IMR-90 (cell line): ENCODE results near the gene SPARCL1. TPM values are rescaled to one million over a fixed set of nuclear protein-coding genes. Genes with fewer than 3 reads are reported as not detected.

ENCODE experiments used
- ATAC-seq: fragments of 200-7000 bp; cut with Tn5 transposase; 2 replicates; pipeline ENCODE4 v1.9.1; 2020; ENCODE audit warnings: low read depth, mild to moderate bottlenecking, moderate library complexity
- BruUV-seq: library from RNA; stranded (reverse); fragments of 400-500 nt; replicated peaks from 2 replicates; lab custom pipeline; 2021; lab: Mats Ljungman, UMichigan
- CTCF ChIA-PET: fragments of 300-600 bp; formaldehyde crosslinking; extraction: SDS; loops from one replicate; lab custom pipeline; 2021; ENCODE audit warnings: antibody characterized with exemption; lab: Yijun Ruan, JAX
- POLR2A ChIA-PET: fragments of 300-600 bp; sonication (Branson Sonifier 250); formaldehyde crosslinking; loops from one replicate; lab custom pipeline; 2022; ENCODE audit warnings: antibody characterized with exemption; ENCODE audit not compliant: unreplicated experiment; lab: Charles Lee
- DNase-seq: peaks from one replicate; pipeline ENCODE4 v3.0.0; 2013
- H2AFZ ChIP-seq: replicated peaks from 2 replicates; pipeline ENCODE3; 2013; ENCODE audit warnings: low read length, mild to moderate bottlenecking; ENCODE audit not compliant: poor library complexity
- H2AK5ac ChIP-seq: 2 replicates; pipeline ENCODE4 v1.6.1; 2013; ENCODE audit warnings: low read depth, low read length, inconsistent platforms
- H2AK9ac ChIP-seq: replicated peaks from 2 replicates; pipeline ENCODE3; 2013; ENCODE audit warnings: mild to moderate bottlenecking, low read depth, low read length, moderate library complexity; ENCODE audit not compliant: poor library complexity
- H2BK120ac ChIP-seq: 2 replicates; pipeline ENCODE4 v1.6.1; 2013; ENCODE audit warnings: low read depth, low read length, inconsistent platforms
- H2BK15ac ChIP-seq: 3 replicates; pipeline ENCODE4 v1.6.1; 2013; ENCODE audit warnings: low read depth, low read length, inconsistent platforms
- H2BK20ac ChIP-seq: 2 replicates; pipeline ENCODE4 v1.6.1; 2013; ENCODE audit warnings: low read depth, mild to moderate bottlenecking, inconsistent platforms, low read length, moderate library complexity
- H2BK5ac ChIP-seq: 2 replicates; pipeline ENCODE4 v1.6.1; 2013; ENCODE audit warnings: mild to moderate bottlenecking, low read depth, low read length, inconsistent platforms; ENCODE audit not compliant: poor library complexity, severe bottlenecking
- H3K14ac ChIP-seq: replicated peaks from 2 replicates; pipeline ENCODE4 v1.6.1; 2013; ENCODE audit warnings: low read depth, low read length, inconsistent platforms
- H3K18ac ChIP-seq: 2 replicates; pipeline ENCODE4 v1.6.1; 2013; ENCODE audit warnings: low read depth, low read length, control low read depth
- H3K23ac ChIP-seq: 2 replicates; pipeline ENCODE4 v1.6.1; 2013; ENCODE audit warnings: low read depth, low read length, inconsistent platforms
- H3K27ac ChIP-seq: 2 replicates; pipeline ENCODE4 v1.5.1; 2013; ENCODE audit warnings: mild to moderate bottlenecking, control low read depth, low read length; ENCODE audit not compliant: insufficient read depth
- H3K27me3 ChIP-seq: 2 replicates; pipeline ENCODE4 v1.6.1; 2013; ENCODE audit warnings: low read length; ENCODE audit not compliant: control insufficient read depth, insufficient read depth
- H3K36me3 ChIP-seq: 2 replicates; pipeline ENCODE4 v1.6.1; 2013; ENCODE audit warnings: low read length, mixed read lengths; ENCODE audit not compliant: control insufficient read depth, insufficient read depth
- H3K4ac ChIP-seq: 2 replicates; pipeline ENCODE4 v1.6.1; 2013; ENCODE audit warnings: low read depth, low read length, inconsistent platforms
- H3K4me1 ChIP-seq: 2 replicates; pipeline ENCODE4 v1.6.1; 2013; ENCODE audit warnings: low read length, mixed read lengths; ENCODE audit not compliant: control insufficient read depth, insufficient read depth
- H3K4me2 ChIP-seq: 2 replicates; pipeline ENCODE4 v1.6.1; 2013; ENCODE audit warnings: low read depth, mild to moderate bottlenecking, control low read depth, low read length, moderate library complexity
- H3K4me3 ChIP-seq: 2 replicates; pipeline ENCODE4 v1.5.1; 2013; ENCODE audit warnings: low read depth, mild to moderate bottlenecking, control low read depth, low read length, moderate library complexity; ENCODE audit not compliant: insufficient read depth
- H3K56ac ChIP-seq: 2 replicates; pipeline ENCODE4 v1.6.1; 2013; ENCODE audit warnings: low read length, inconsistent platforms; ENCODE audit not compliant: insufficient read depth; ENCODE audit errors: extremely low read depth
- H3K79me1 ChIP-seq, 2 experiments: 2 replicates each; pipeline ENCODE4 v1.6.1; 2013; ENCODE audit warnings: low read length in 2 of 2, inconsistent platforms in 1 of 2, low read depth in 1 of 2
- H3K9ac ChIP-seq: 2 replicates; pipeline ENCODE4 v1.6.1; 2013; ENCODE audit warnings: low read depth, low read length, control low read depth
- H3K9me1 ChIP-seq: 2 replicates; pipeline ENCODE4 v1.6.1; 2013; ENCODE audit warnings: low read length, inconsistent platforms; ENCODE audit not compliant: insufficient read depth
- H3K9me3 ChIP-seq: 2 replicates; pipeline ENCODE4 v1.6.1; 2013; ENCODE audit warnings: low read length; ENCODE audit not compliant: control insufficient read depth, insufficient read depth
- H4K20me1 ChIP-seq: 2 replicates; pipeline ENCODE4 v1.6.1; 2013; ENCODE audit warnings: low read length, inconsistent platforms; ENCODE audit not compliant: insufficient read depth
- H4K5ac ChIP-seq: 2 replicates; pipeline ENCODE4 v1.6.1; 2013; ENCODE audit warnings: mild to moderate bottlenecking, low read depth, low read length, control low read depth
- H4K8ac ChIP-seq, 2 experiments: 2 replicates each; pipeline ENCODE4 v1.6.1; 2013; ENCODE audit warnings: low read depth in 2 of 2, low read length in 2 of 2, control low read depth in 1 of 2, inconsistent platforms in 1 of 2
- H4K91ac ChIP-seq: 2 replicates; pipeline ENCODE4 v1.6.1; 2013; ENCODE audit warnings: low read depth, low read length, inconsistent platforms; ENCODE audit not compliant: insufficient read depth
- CEBPB ChIP-seq: IDR thresholded peaks from 2 replicates; pipeline ENCODE4 v1.6.1; 2012; ENCODE audit warnings: low read depth, low read length, improper control_type of control experiment
- CHD1 ChIP-seq: IDR thresholded peaks from 2 replicates; pipeline ENCODE4 v1.6.1; 2012; ENCODE audit warnings: low read depth, low read length, improper control_type of control experiment
- CTCF ChIP-seq: conservative IDR thresholded peaks from 2 replicates; pipeline ENCODE4 v1.5.1; 2012; ENCODE audit warnings: mild to moderate bottlenecking, low read depth, low read length, improper control_type of control experiment
- FOS ChIP-seq: fragments of 150-350 bp; IDR thresholded peaks from 2 replicates; pipeline ENCODE4 v1.6.1; 2016; ENCODE audit warnings: low read depth, low read length
- MAFK ChIP-seq: IDR thresholded peaks from 2 replicates; pipeline ENCODE4 v1.6.1; 2012; ENCODE audit warnings: low read depth, low read length, improper control_type of control experiment
- MAZ ChIP-seq: IDR thresholded peaks from 2 replicates; pipeline ENCODE4 v1.6.1; 2012; ENCODE audit warnings: low read depth, mild to moderate bottlenecking, low read length, improper control_type of control experiment, moderate library complexity, borderline replicate concordance
- MXI1 ChIP-seq: IDR thresholded peaks from 2 replicates; pipeline ENCODE4 v1.6.1; 2012; ENCODE audit warnings: low read depth, mild to moderate bottlenecking, low read length, moderate library complexity, borderline replicate concordance
- NFE2L2 ChIP-seq: fragments of 150-350 bp; IDR thresholded peaks from 2 replicates; pipeline ENCODE4 v1.6.1; 2016; ENCODE audit warnings: low read depth, mild to moderate bottlenecking, low read length
- POLR2A ChIP-seq: IDR thresholded peaks from 2 replicates; pipeline ENCODE4 v1.6.1; 2012; ENCODE audit warnings: mild to moderate bottlenecking, low read depth, low read length
- RAD21 ChIP-seq: IDR thresholded peaks from 2 replicates; pipeline ENCODE4 v1.6.1; 2012; ENCODE audit warnings: low read length, improper control_type of control experiment
- RCOR1 ChIP-seq: IDR thresholded peaks from 2 replicates; pipeline ENCODE4 v1.6.1; 2012; ENCODE audit warnings: mild to moderate bottlenecking, low read length, improper control_type of control experiment; ENCODE audit not compliant: insufficient replicate concordance
- RFX5 ChIP-seq: IDR thresholded peaks from 2 replicates; pipeline ENCODE4 v1.8.0; 2012; ENCODE audit warnings: low read depth, mild to moderate bottlenecking, low read length, moderate library complexity
- SMC3 ChIP-seq: fragments of 150-350 bp; IDR thresholded peaks from 2 replicates; pipeline ENCODE4 v1.6.1; 2016; ENCODE audit warnings: low read depth, mild to moderate bottlenecking, antibody characterized with exemption, low read length, moderate library complexity
- WGBS, 2 experiments: methylation state at CpG; one replicate each; pipeline versions ENCODE4 v1.1.5 to v1.1.7; 2013; ENCODE audit warnings: missing lambda C conversion rate in 2 of 2; ENCODE audit not compliant: insufficient read length in 1 of 2; ENCODE audit errors: extremely low coverage in 2 of 2; 5-methylcytosine and 5-hydroxymethylcytosine counted together
- dilution Hi-C: fragments of 300-500 bp; cut with HindIII; formaldehyde crosslinking; loops from one replicate; pipeline ENCODE4 v1.14.3; 2018; ENCODE audit warnings: low sequenced_read_pairs; ENCODE audit not compliant: unreplicated experiment
- in situ Hi-C: fragments of 300-500 bp; cut with MboI; formaldehyde crosslinking; loops from 3 replicates; pipeline ENCODE4 v1.14.3; 2019; ENCODE audit warnings: low sequenced_read_pairs, inconsistent platforms, mixed read lengths
- intact Hi-C: fragments of 100-400 bp; cut with micrococcal nuclease; formaldehyde crosslinking; loops from 2 replicates; pipeline ENCODE4 v1.10.0; 2022
- polyA plus RNA-seq, 3 experiments: library from polyadenylated mRNA; depleted of rRNA; stranded (reverse); fragments of >200 nt; gene quantifications; 2 replicates each; pipeline ENCODE4 v1.2.3, GENCODE V29; 2012; ENCODE audit warnings: low replicate concordance in 1 of 3
- total RNA-seq: library from RNA; depleted of rRNA; stranded (reverse); fragments of >200 nt; gene quantifications from 2 replicates; pipeline ENCODE4 v1.2.3, GENCODE V29; 2012
- TF ChIP-seq, protein P1 (sequence below): fragments of 150-350 bp; IDR thresholded peaks from 2 replicates; pipeline ENCODE4 v1.6.1; 2016; ENCODE audit warnings: low read depth, mild to moderate bottlenecking, low read length, moderate library complexity, borderline replicate concordance
- TF ChIP-seq, protein P2 (sequence below): fragments of 150-350 bp; IDR thresholded peaks from 2 replicates; pipeline ENCODE4 v1.6.1; 2017; ENCODE audit warnings: mild to moderate bottlenecking, antibody characterized with exemption, low read length, low read depth

The SPARCL1 gene
- total and polyA plus RNA-seq, 2 of the 4 experiments (the other 2 are of a cell fraction), result not detected

DNA sequence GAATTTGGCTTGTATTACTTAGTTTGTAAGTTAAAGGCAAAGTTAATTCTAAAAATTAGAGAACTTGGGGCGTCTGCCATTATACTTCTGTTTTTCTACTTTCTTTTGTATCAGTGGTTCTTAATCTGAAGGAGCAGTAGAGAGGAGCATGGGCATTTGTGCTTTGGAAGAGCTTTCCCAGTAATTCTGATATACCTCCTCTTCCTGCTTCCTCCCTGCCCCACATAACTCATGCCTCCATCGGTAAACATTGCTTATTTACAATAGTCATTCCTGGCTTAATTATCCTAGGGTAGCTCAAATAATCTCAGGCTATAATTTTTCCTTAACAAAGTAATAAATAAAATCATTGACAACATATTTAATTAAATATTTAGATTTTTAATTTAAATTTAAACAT, 37.1 kb upstream of the SPARCL1 start:
- no peaks in the 10 kb centered on the region for H3K36me3 ChIP-seq
- no peak overlapping the region for H2BK5ac ChIP-seq
- no peaks in the 10 kb centered on the region for H3K4me1 ChIP-seq
- dilution Hi-C loops (no loop called here), intact Hi-C loops (no loop called here), in situ Hi-C loops (no loop called here)
- DNase-seq (no peak), ATAC-seq (no peak)
- H3K9me3 ChIP-seq, result no peaks in the 10 kb centered on the region
- H3K18ac ChIP-seq, result no peak overlapping the region
- no TSS peak for BruUV-seq
- H2AK5ac ChIP-seq, result no peak overlapping the region
- no peaks in the 10 kb centered on the region for H3K9me1 ChIP-seq
- H4K20me1 ChIP-seq, result no peaks in the 10 kb centered on the region
- ChIA-PET POLR2A (no interaction called here), CTCF (no interaction called here)
- H3K14ac ChIP-seq, result no peak overlapping the region
- no peak overlapping the region for H3K23ac ChIP-seq
- no peak overlapping the region for H2BK20ac ChIP-seq
- H4K91ac ChIP-seq, result no peak overlapping the region
- H3K79me1 ChIP-seq, result no peaks in the 10 kb centered on the region
- TF ChIP-seq MAZ (no peak), SMC3 (no peak), FOS (no peak), MXI1 (no peak), RFX5 (no peak), CEBPB (no peak), MAFK (no peak), CTCF (no peak), RAD21 (no peak), CHD1 (no peak), POLR2A (no peak), RCOR1 (no peak), NFE2L2 (no peak)
- TF ChIP-seq, protein P1, sequence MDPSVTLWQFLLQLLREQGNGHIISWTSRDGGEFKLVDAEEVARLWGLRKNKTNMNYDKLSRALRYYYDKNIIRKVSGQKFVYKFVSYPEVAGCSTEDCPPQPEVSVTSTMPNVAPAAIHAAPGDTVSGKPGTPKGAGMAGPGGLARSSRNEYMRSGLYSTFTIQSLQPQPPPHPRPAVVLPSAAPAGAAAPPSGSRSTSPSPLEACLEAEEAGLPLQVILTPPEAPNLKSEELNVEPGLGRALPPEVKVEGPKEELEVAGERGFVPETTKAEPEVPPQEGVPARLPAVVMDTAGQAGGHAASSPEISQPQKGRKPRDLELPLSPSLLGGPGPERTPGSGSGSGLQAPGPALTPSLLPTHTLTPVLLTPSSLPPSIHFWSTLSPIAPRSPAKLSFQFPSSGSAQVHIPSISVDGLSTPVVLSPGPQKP, result no peak
- TF ChIP-seq, protein P2, sequence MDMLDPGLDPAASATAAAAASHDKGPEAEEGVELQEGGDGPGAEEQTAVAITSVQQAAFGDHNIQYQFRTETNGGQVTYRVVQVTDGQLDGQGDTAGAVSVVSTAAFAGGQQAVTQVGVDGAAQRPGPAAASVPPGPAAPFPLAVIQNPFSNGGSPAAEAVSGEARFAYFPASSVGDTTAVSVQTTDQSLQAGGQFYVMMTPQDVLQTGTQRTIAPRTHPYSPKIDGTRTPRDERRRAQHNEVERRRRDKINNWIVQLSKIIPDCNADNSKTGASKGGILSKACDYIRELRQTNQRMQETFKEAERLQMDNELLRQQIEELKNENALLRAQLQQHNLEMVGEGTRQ, result no peak
- H3K4me2 ChIP-seq, result no peak overlapping the region
- no peak overlapping the region for H4K8ac ChIP-seq
- H3K56ac ChIP-seq, result no peak overlapping the region
- no peak overlapping the region for H2AFZ ChIP-seq
- no peak overlapping the region for H2AK9ac ChIP-seq
- WGBS, 2 experiments, result no CpG with 5 or more reads among the region's 2 CpGs
- H3K27ac ChIP-seq, result no peak overlapping the region
- H3K4me3 ChIP-seq, result no peak overlapping the region
- H3K4ac ChIP-seq, result no peak overlapping the region
- H4K5ac ChIP-seq, result no peak overlapping the region
- H3K9ac ChIP-seq, result no peak overlapping the region
- no peak overlapping the region for H2BK15ac ChIP-seq
- no peak overlapping the region for H2BK120ac ChIP-seq
- H3K27me3 ChIP-seq, result no peaks in the 10 kb centered on the region
